GM12878 (cell line): ENCODE measurements around the gene NES. TPM values are rescaled to one million over a fixed set of nuclear protein-coding genes. Genes with fewer than 3 reads are reported as not detected.

Source experiments
- BCL11A ChIP-seq: IDR thresholded peaks from 2 replicates; pipeline ENCODE4 v1.6.1; 2011; ENCODE audit warnings: low read depth, low read length
- CBX5 ChIP-seq: sonication (generic); IDR thresholded peaks from 2 replicates; pipeline ENCODE4 v1.6.1; 2016; ENCODE audit warnings: low read depth, moderate library complexity, mild to moderate bottlenecking, inconsistent platforms
- CHD2 ChIP-seq: IDR thresholded peaks from 2 replicates; pipeline ENCODE4 v1.6.1; 2011; ENCODE audit warnings: low read depth, low read length, improper control_type of control experiment, borderline replicate concordance
- FOS ChIP-seq: IDR thresholded peaks from 3 replicates; pipeline ENCODE4 v1.6.1; 2011; ENCODE audit warnings: borderline replicate concordance; ENCODE audit not compliant: insufficient read length; ENCODE audit errors: extremely low read depth
- LARP7 ChIP-seq: fragments of 450-650 bp; IDR thresholded peaks from 2 replicates; pipeline ENCODE4 v1.6.1; 2017; ENCODE audit warnings: mild to moderate bottlenecking
- MEF2B ChIP-seq: fragments of 450-650 bp; IDR thresholded peaks from 2 replicates; pipeline ENCODE4 v1.6.1; 2018; ENCODE audit warnings: mild to moderate bottlenecking, moderate library complexity; ENCODE audit not compliant: partially characterized antibody, poor library complexity, severe bottlenecking
- MTA3 ChIP-seq: IDR thresholded peaks from 2 replicates; pipeline ENCODE4 v1.6.1; 2012; ENCODE audit warnings: low read length, inconsistent platforms, borderline replicate concordance
- NFIC ChIP-seq: IDR thresholded peaks from 2 replicates; pipeline ENCODE4 v1.6.1; 2012; ENCODE audit warnings: low read depth, mild to moderate bottlenecking, inconsistent platforms, low read length, moderate library complexity
- NFXL1 ChIP-seq: fragments of 450-650 bp; IDR thresholded peaks from 2 replicates; pipeline ENCODE4 v1.6.1; 2017; ENCODE audit warnings: antibody characterized with exemption, mild to moderate bottlenecking, borderline replicate concordance
- NFYB ChIP-seq: IDR thresholded peaks from 2 replicates; pipeline ENCODE4 v1.6.1; 2011; ENCODE audit warnings: low read depth, mild to moderate bottlenecking, low read length, improper control_type of control experiment, moderate library complexity; ENCODE audit not compliant: insufficient read depth
- polyA plus RNA-seq, 11 experiments: library from polyadenylated mRNA; depleted of rRNA in 4 of 11; unstranded in 6 of 11; stranded (reverse) in 5 of 11; fragments of >200 nt; fragmentation: Nextera tagmentation in 4 of 11; fragmentation: Illumina TruSeq in 1 of 11; extraction: Ambion mirVana in 4 of 11; extraction: Trizol in 1 of 11; gene quantifications; 1 replicate in 1 of 11; 2 replicates in 10 of 11; pipeline versions ENCODE4 v1.2.1 to v1.2.3, GENCODE V29; 2011 to 2016; ENCODE audit warnings: inconsistent platforms in 2 of 11, missing spikeins in 2 of 11, low read depth in 1 of 11
- total RNA-seq, 4 experiments: library from RNA; depleted of rRNA in 3 of 4; stranded (reverse); fragments of >200 nt in 3 of 4; fragmentation: Illumina TruSeq in 1 of 4; extraction: Trizol in 1 of 4; gene quantifications; 2 replicates each; pipeline versions ENCODE4 v1.2.1 to v1.2.3, GENCODE V29; 2013 to 2021
- TF ChIP-seq, protein P1 (sequence below): IDR thresholded peaks from 2 replicates; pipeline ENCODE4 v1.6.1; 2012; ENCODE audit warnings: low read depth, low read length, improper control_type of control experiment
- TF ChIP-seq, protein P2 (sequence below), 3 experiments: IDR thresholded peaks in 2 of 3; conservative IDR thresholded peaks in 1 of 3; 2 replicates each; pipeline ENCODE4 v1.5.1; 2011; ENCODE audit warnings: low read depth in 3 of 3, low read length in 3 of 3, mild to moderate bottlenecking in 3 of 3, control low read depth in 2 of 3, moderate library complexity in 2 of 3, inconsistent platforms in 1 of 3, mixed read lengths in 1 of 3; ENCODE audit not compliant: control insufficient read depth in 2 of 3, insufficient read depth in 1 of 3; ENCODE audit errors: extremely low read depth in 1 of 3
- TF ChIP-seq, protein P3 (sequence below): IDR thresholded peaks from 2 replicates; pipeline ENCODE4 v1.6.1; 2011; ENCODE audit warnings: low read depth, mild to moderate bottlenecking, low read length, moderate library complexity, borderline replicate concordance; ENCODE audit errors: extremely low read depth
- TF ChIP-seq, protein P4 (sequence below): fragments of 450-650 bp; formaldehyde crosslinking; IDR thresholded peaks from 2 replicates; pipeline ENCODE4 v1.5.0; 2022; ENCODE audit warnings: mild to moderate bottlenecking, missing genetic modification characterization
- TF ChIP-seq, protein P5 (sequence below): fragments of 450-650 bp; IDR thresholded peaks from 2 replicates; pipeline ENCODE4 v1.6.1; 2016; ENCODE audit warnings: mild to moderate bottlenecking, moderate library complexity, borderline replicate concordance

NES gene
- total and polyA plus RNA-seq, 10 of the 15 experiments (the other 5 are each of a cell fraction or from before 2014, with no cell fraction given), result under 0.01 to 0.15 (median 0.02) TPM; not detected in 4

DNA sequence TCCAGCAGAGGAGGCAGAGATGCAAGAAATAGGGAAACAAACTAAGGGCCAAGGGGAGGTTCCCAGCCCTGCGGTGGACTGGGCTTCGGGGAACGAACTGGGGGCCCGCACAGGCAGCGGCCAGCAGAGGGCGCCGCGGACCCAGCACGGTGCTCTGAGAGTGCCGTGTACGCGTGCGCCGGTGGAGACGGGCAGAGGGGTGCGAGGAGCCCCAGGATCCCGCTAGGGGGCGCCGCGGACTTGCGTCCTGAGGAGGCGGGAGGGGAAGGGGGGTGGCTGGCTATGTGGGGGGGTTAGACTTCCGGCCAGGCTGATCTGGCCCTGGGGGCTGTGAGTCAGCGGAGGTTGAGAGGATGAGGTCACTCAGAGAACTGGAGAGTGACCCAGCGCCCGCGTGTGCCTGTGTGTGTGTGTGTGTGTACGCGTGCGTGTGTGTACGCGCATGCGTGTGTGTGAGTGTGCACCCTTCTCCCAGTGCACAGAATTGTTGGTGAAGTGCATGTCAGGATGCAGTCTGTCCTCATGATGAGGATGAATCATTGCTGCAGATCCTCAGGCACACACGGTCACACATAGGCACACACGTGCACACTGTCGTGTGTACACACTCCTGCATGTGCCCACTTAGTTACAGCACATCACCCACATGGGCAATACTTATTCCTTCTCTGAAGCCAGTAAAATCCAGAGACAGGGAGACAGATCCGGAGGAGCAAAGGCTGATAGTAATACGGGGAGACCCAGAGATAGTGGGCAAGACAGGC, 17.0 kb downstream of the NES start (continued):
- TF ChIP-seq, protein P1, sequence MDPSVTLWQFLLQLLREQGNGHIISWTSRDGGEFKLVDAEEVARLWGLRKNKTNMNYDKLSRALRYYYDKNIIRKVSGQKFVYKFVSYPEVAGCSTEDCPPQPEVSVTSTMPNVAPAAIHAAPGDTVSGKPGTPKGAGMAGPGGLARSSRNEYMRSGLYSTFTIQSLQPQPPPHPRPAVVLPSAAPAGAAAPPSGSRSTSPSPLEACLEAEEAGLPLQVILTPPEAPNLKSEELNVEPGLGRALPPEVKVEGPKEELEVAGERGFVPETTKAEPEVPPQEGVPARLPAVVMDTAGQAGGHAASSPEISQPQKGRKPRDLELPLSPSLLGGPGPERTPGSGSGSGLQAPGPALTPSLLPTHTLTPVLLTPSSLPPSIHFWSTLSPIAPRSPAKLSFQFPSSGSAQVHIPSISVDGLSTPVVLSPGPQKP, result peak; percentile 78
- TF ChIP-seq MEF2B (peak; percentile 11), BCL11A (0 out of 2 replicates have a peak, but pooled peaks have one; percentile 21), CBX5 (no peak), NFYB (no peak), NFIC (no peak), FOS (no peak), NFXL1 (no peak), CHD2 (no peak; the same call in 1 of the 2 replicates), LARP7 (peak; percentile 69; the same call in 1 of the 2 replicates), MTA3 (no peak)
- TF ChIP-seq, protein P2, sequence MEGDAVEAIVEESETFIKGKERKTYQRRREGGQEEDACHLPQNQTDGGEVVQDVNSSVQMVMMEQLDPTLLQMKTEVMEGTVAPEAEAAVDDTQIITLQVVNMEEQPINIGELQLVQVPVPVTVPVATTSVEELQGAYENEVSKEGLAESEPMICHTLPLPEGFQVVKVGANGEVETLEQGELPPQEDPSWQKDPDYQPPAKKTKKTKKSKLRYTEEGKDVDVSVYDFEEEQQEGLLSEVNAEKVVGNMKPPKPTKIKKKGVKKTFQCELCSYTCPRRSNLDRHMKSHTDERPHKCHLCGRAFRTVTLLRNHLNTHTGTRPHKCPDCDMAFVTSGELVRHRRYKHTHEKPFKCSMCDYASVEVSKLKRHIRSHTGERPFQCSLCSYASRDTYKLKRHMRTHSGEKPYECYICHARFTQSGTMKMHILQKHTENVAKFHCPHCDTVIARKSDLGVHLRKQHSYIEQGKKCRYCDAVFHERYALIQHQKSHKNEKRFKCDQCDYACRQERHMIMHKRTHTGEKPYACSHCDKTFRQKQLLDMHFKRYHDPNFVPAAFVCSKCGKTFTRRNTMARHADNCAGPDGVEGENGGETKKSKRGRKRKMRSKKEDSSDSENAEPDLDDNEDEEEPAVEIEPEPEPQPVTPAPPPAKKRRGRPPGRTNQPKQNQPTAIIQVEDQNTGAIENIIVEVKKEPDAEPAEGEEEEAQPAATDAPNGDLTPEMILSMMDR (IDR thresholded peaks at IDR 0.05 in 2 of 3, conservative IDR thresholded peaks at IDR 0.05 in 1 of 3; ENCODE audit: control insufficient read depth in 2 of 3, extremely low read depth in 1 of 3, insufficient read depth in 1 of 3, low read depth in 3 of 3, low read length in 3 of 3), result peak; percentile 99 to 100 (median 100); a peak in 5 of 6 replicates
- TF ChIP-seq, protein P3, sequence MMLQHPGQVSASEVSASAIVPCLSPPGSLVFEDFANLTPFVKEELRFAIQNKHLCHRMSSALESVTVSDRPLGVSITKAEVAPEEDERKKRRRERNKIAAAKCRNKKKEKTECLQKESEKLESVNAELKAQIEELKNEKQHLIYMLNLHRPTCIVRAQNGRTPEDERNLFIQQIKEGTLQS, result peak; percentile 36; the same call in 1 of the 2 replicates
- TF ChIP-seq, protein P4, sequence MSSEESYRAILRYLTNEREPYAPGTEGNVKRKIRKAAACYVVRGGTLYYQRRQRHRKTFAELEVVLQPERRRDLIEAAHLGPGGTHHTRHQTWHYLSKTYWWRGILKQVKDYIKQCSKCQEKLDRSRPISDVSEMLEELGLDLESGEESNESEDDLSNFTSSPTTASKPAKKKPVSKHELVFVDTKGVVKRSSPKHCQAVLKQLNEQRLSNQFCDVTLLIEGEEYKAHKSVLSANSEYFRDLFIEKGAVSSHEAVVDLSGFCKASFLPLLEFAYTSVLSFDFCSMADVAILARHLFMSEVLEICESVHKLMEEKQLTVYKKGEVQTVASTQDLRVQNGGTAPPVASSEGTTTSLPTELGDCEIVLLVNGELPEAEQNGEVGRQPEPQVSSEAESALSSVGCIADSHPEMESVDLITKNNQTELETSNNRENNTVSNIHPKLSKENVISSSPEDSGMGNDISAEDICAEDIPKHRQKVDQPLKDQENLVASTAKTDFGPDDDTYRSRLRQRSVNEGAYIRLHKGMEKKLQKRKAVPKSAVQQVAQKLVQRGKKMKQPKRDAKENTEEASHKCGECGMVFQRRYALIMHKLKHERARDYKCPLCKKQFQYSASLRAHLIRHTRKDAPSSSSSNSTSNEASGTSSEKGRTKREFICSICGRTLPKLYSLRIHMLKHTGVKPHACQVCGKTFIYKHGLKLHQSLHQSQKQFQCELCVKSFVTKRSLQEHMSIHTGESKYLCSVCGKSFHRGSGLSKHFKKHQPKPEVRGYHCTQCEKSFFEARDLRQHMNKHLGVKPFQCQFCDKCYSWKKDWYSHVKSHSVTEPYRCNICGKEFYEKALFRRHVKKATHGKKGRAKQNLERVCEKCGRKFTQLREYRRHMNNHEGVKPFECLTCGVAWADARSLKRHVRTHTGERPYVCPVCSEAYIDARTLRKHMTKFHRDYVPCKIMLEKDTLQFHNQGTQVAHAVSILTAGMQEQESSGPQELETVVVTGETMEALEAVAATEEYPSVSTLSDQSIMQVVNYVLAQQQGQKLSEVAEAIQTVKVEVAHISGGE (CRISPR knock-in tag), result no peak
- TF ChIP-seq, protein P5, sequence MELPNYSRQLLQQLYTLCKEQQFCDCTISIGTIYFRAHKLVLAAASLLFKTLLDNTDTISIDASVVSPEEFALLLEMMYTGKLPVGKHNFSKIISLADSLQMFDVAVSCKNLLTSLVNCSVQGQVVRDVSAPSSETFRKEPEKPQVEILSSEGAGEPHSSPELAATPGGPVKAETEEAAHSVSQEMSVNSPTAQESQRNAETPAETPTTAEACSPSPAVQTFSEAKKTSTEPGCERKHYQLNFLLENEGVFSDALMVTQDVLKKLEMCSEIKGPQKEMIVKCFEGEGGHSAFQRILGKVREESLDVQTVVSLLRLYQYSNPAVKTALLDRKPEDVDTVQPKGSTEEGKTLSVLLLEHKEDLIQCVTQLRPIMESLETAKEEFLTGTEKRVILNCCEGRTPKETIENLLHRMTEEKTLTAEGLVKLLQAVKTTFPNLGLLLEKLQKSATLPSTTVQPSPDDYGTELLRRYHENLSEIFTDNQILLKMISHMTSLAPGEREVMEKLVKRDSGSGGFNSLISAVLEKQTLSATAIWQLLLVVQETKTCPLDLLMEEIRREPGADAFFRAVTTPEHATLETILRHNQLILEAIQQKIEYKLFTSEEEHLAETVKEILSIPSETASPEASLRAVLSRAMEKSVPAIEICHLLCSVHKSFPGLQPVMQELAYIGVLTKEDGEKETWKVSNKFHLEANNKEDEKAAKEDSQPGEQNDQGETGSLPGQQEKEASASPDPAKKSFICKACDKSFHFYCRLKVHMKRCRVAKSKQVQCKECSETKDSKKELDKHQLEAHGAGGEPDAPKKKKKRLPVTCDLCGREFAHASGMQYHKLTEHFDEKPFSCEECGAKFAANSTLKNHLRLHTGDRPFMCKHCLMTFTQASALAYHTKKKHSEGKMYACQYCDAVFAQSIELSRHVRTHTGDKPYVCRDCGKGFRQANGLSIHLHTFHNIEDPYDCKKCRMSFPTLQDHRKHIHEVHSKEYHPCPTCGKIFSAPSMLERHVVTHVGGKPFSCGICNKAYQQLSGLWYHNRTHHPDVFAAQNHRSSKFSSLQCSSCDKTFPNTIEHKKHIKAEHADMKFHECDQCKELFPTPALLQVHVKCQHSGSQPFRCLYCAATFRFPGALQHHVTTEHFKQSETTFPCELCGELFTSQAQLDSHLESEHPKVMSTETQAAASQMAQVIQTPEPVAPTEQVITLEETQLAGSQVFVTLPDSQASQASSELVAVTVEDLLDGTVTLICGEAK, result no peak; the same call in 1 of the 2 replicates
